Stimulated activated CD8-positive, alpha-beta memory T cell treated with anti-CD3 and anti-CD28 coated beads, Interleukin-12 subunit alpha, Interleukin-12 subunit beta, amount 100 ng/mL, for 24 hours (primary cell): ENCODE results near the gene AIFM2.
"Not testable (repeated sequence)": the region's sequence is repeated elsewhere in the genome, so short reads cannot be mapped to it uniquely, and the experiment has no call there.

ENCODE experiments used
- DNase-seq: peaks from one replicate; pipeline ENCODE4 v3.0.0-alpha.2; 2020; ENCODE audit errors: extremely low read depth

AIFM2 gene

GRCh38 chr10:70132098-70133029 lies at the start of gene AIFM2:
Gene AIFM2, minus strand, starts transcription at chr10:70132825. Its CDS starts 8,741 bp downstream, at chr10:70124084.
- DNase-seq = no peak

GRCh38 chr10:70179209-70179608 lies 46.6 kb upstream of the AIFM2 start:
- not testable (repeated sequence) for DNase-seq

- DNase-seq = no peak
Observed at GRCh38 chr10:70178139-70178725, 45.6 kb upstream of the AIFM2 start.

GRCh38 chr10:70176441-70176840 lies 43.8 kb upstream of the AIFM2 start:
- no peak for DNase-seq

GRCh38 chr10:70175516-70175915 lies 42.9 kb upstream of the AIFM2 start:
- no peak for DNase-seq

- DNase-seq = no peak
Observed at GRCh38 chr10:70174058-70174741, 41.6 kb upstream of the AIFM2 start.

GRCh38 chr10:70169649-70170364 lies 37.2 kb upstream of the AIFM2 start:
- DNase-seq = no peak

GRCh38 chr10:70169011-70169410 lies 36.4 kb upstream of the AIFM2 start:
- no peak for DNase-seq

GRCh38 chr10:70167246-70167645 lies 34.6 kb upstream of the AIFM2 start:
- DNase-seq = no peak

GRCh38 chr10:70166394-70166793 lies 33.8 kb upstream of the AIFM2 start:
- DNase-seq = no peak

GRCh38 chr10:70164163-70164562 lies 31.5 kb upstream of the AIFM2 start:
- DNase-seq = no peak

- no peak for DNase-seq
Observed at GRCh38 chr10:70163448-70163847, 30.8 kb upstream of the AIFM2 start.

GRCh38 chr10:70162892-70163201 lies 30.2 kb upstream of the AIFM2 start:
- DNase-seq = no peak

GRCh38 chr10:70162151-70162891 lies 29.7 kb upstream of the AIFM2 start:
- DNase-seq = no peak

- DNase-seq = no peak
Observed at GRCh38 chr10:70160798-70161197, 28.2 kb upstream of the AIFM2 start.

GRCh38 chr10:70159366-70159765 lies 26.7 kb upstream of the AIFM2 start:
- DNase-seq = not testable (repeated sequence)

- DNase-seq = no peak
Observed at GRCh38 chr10:70158113-70158512, 25.5 kb upstream of the AIFM2 start.

- no peak for DNase-seq
Observed at GRCh38 chr10:70155255-70155838, 22.7 kb upstream of the AIFM2 start.

- DNase-seq = no peak
Observed at GRCh38 chr10:70148516-70148915, 15.9 kb upstream of the AIFM2 start.

- DNase-seq = no peak
Observed at GRCh38 chr10:70147259-70147625, 14.6 kb upstream of the AIFM2 start.
